ENCODE data around the gene SUV39H1. TPM values are rescaled to one million over a fixed set of nuclear protein-coding genes. Genes with fewer than 3 reads are reported as not detected.

The SUV39H1 gene
- polyA plus RNA-seq, 1 of the 3 experiments (the other 2 are of a cell fraction): 8.5 TPM

- H3K9ac ChIP-seq: no peak overlapping the region
- CTCF ChIA-PET: no interaction called here
- POLR2A ChIA-PET: no interaction called here
- H3K4me1 ChIP-seq (ENCODE audit: control insufficient read depth in 1 of 2, insufficient read depth in 2 of 2, low read depth in 1 of 2, low read length in 1 of 2): no peaks in the 10 kb centered on the region
- H3F3A ChIP-seq (replicated peaks; ENCODE audit: insufficient read depth): no peaks in the 10 kb centered on the region
- no peaks in the 10 kb centered on the region for H3K9me3 ChIP-seq
- H3K36me3 ChIP-seq (replicated peaks in 1 of 2; ENCODE audit: control insufficient read depth in 1 of 2, insufficient read depth in 2 of 2, low read length in 1 of 2): no peaks in the 10 kb centered on the region
- H4K20me1 ChIP-seq (ENCODE audit: insufficient read depth): no peaks in the 10 kb centered on the region
- H3K27me3 ChIP-seq (ENCODE audit: insufficient read depth): no peaks in the 10 kb centered on the region; the same call in 1 of the 2 replicates
- H3K4me3 ChIP-seq (ENCODE audit: low read depth in 2 of 2, low read length in 1 of 2): no peak overlapping the region
- no peak for DNase-seq
- no peak overlapping the region for H3K4me2 ChIP-seq
- no peak overlapping the region for H2AFZ ChIP-seq (ENCODE audit: low read depth)
- TF ChIP-seq GATA2 (CRISPR knock-in tag; IDR thresholded peaks at IDR 0.05) (no peak), EP300 (IDR thresholded peaks at IDR 0.05; ENCODE audit: borderline replicate concordance in 1 of 2, low read depth in 1 of 2, low read length in 1 of 2) (no peak), RFX5 (IDR thresholded peaks at IDR 0.05; ENCODE audit: low read length) (no peak), RCOR1 (IDR thresholded peaks at IDR 0.05; ENCODE audit: low read length) (no peak), TAF1 (IDR thresholded peaks at IDR 0.05; ENCODE audit: borderline replicate concordance, low read depth, low read length) (no peak), PBX3 (IDR thresholded peaks at IDR 0.05) (no peak), MAX (IDR thresholded peaks at IDR 0.05; ENCODE audit: low read depth) (no peak), SMC3 (IDR thresholded peaks at IDR 0.05; ENCODE audit: low read depth, low read length) (no peak)
- H3K27ac ChIP-seq (ENCODE audit: low read depth in 2 of 2, low read length in 1 of 2): no peak overlapping the region
- WGBS (ENCODE audit: low lambda C conversion rate): 19% methylated on average over 8 of the region's 8 CpGs
- no peaks in the 10 kb centered on the region for H3K9me2 ChIP-seq
- no peaks in the 10 kb centered on the region for H3K79me2 ChIP-seq (ENCODE audit: insufficient read depth)
Observed at GRCh38 chrX:48747415-48748016, 51.0 kb downstream of the SUV39H1 start.

GRCh38 chrX:48749182-48749581 lies 52.6 kb downstream of the SUV39H1 start:
- Histone ChIP-seq H3K4me2 (no peak overlapping the region), H3K9me2 (no peaks in the 10 kb centered on the region), H3K9me3 (no peaks in the 10 kb centered on the region), H3K79me2 (ENCODE audit: insufficient read depth) (no peaks in the 10 kb centered on the region), H3K4me3 (ENCODE audit: low read depth in 2 of 2, low read length in 1 of 2) (no peak overlapping the region), H3K27me3 (ENCODE audit: insufficient read depth) (no peaks in the 10 kb centered on the region; the same call in 1 of the 2 replicates), H4K20me1 (ENCODE audit: insufficient read depth) (no peaks in the 10 kb centered on the region), H2AFZ (ENCODE audit: low read depth) (no peak overlapping the region), H3K4me1 (ENCODE audit: control insufficient read depth in 1 of 2, insufficient read depth in 2 of 2, low read depth in 1 of 2, low read length in 1 of 2) (no peaks in the 10 kb centered on the region), H3K27ac (ENCODE audit: low read depth in 2 of 2, low read length in 1 of 2) (no peak overlapping the region), H3K36me3 (replicated peaks in 1 of 2; ENCODE audit: control insufficient read depth in 1 of 2, insufficient read depth in 2 of 2, low read length in 1 of 2) (no peaks in the 10 kb centered on the region), H3F3A (replicated peaks; ENCODE audit: insufficient read depth) (no peaks in the 10 kb centered on the region), H3K9ac (no peak overlapping the region)
- WGBS (ENCODE audit: low lambda C conversion rate): 42% methylated on average over 5 of the region's 5 CpGs
- DNase-seq: no peak
- CTCF ChIA-PET: interaction anchor here (1.0 kb wide), 1 partner anchor 102 kb away, joined by 3 read pairs; no protein-coding TSS in a partner anchor
- POLR2A ChIA-PET: no interaction called here
- TF ChIP-seq TCF12 (IDR thresholded peaks at IDR 0.05): no peak
- no peak for TF ChIP-seq RFX5 (IDR thresholded peaks at IDR 0.05; ENCODE audit: low read length)
- no peak for TF ChIP-seq PBX3 (IDR thresholded peaks at IDR 0.05)
- TF ChIP-seq USF2 (IDR thresholded peaks at IDR 0.05; ENCODE audit: borderline replicate concordance, low read depth, low read length): no peak
- TF ChIP-seq MXI1 (IDR thresholded peaks at IDR 0.05; ENCODE audit: low read depth, low read length): no peak

Data from SK-N-SH (cell line).